OCI-LY7 (cell line): Measurements from ENCODE around the gene PLXNA1. TPM values are rescaled to one million over a fixed set of nuclear protein-coding genes. Genes with fewer than 3 reads are reported as not detected.

Experiments
- BruUV-seq: library from RNA; stranded (reverse); fragments of 400-500 nt; replicated peaks from 2 replicates; lab custom pipeline; 2021; lab: Mats Ljungman, UMichigan
- CTCF ChIA-PET: fragments of 300-600 bp; sonication (Branson Sonifier 250); formaldehyde crosslinking; loops from one replicate; lab custom pipeline; 2022; ENCODE audit warnings: antibody characterized with exemption; ENCODE audit not compliant: unreplicated experiment; lab: Charles Lee
- POLR2A ChIA-PET: fragments of 300-600 bp; sonication (Branson Sonifier 250); formaldehyde crosslinking; loops from one replicate; lab custom pipeline; 2022; ENCODE audit warnings: antibody characterized with exemption; lab: Charles Lee
- DNase-seq: peaks from one replicate; pipeline ENCODE4 v3.0.0-alpha.2; 2015; ENCODE audit warnings: low spot score
- H2AFZ ChIP-seq: fragments of 200-600 bp; sonication (generic), shearing (Covaris generic); 2 replicates; pipeline ENCODE4 v1.6.1; 2014; ENCODE audit warnings: mild to moderate bottlenecking, antibody characterized with exemption, low read length, moderate library complexity
- H3K27ac ChIP-seq: fragments of 200-600 bp; sonication (generic); 2 replicates; pipeline ENCODE4 v1.5.1; 2014; ENCODE audit warnings: mixed run types, low read depth, mild to moderate bottlenecking, moderate library complexity, low read length, inconsistent platforms; ENCODE audit not compliant: poor library complexity, severe bottlenecking
- H3K36me3 ChIP-seq: fragments of 200-600 bp; sonication (generic); 2 replicates; pipeline ENCODE4 v1.6.1; 2014; ENCODE audit warnings: mild to moderate bottlenecking, antibody characterized with exemption, low read length, moderate library complexity, mixed read lengths; ENCODE audit not compliant: insufficient read depth
- H3K4me1 ChIP-seq: fragments of 200-600 bp; sonication (generic); 2 replicates; pipeline ENCODE4 v1.5.1; 2014; ENCODE audit warnings: mild to moderate bottlenecking, low read length; ENCODE audit not compliant: insufficient read depth, poor library complexity, severe bottlenecking
- H3K4me2 ChIP-seq: fragments of 200-600 bp; sonication (generic); 2 replicates; pipeline ENCODE4 v1.6.1; 2014; ENCODE audit warnings: mild to moderate bottlenecking, low read length
- H3K4me3 ChIP-seq: fragments of 200-600 bp; sonication (generic); 2 replicates; pipeline ENCODE4 v1.5.1; 2014; ENCODE audit warnings: mild to moderate bottlenecking, low read depth, low read length; ENCODE audit not compliant: poor library complexity, severe bottlenecking
- H3K79me2 ChIP-seq: fragments of 200-600 bp; sonication (generic); 2 replicates; pipeline ENCODE4 v1.6.1; 2016; ENCODE audit warnings: low read depth, mild to moderate bottlenecking, low read length, moderate library complexity, mixed read lengths; ENCODE audit not compliant: insufficient read depth
- H3K9me2 ChIP-seq: fragments of 200-600 bp; sonication (generic); 2 replicates; pipeline ENCODE4 v1.6.1; 2016; ENCODE audit warnings: mild to moderate bottlenecking, low read length, mixed read lengths; ENCODE audit not compliant: insufficient read depth
- H3K9me3 ChIP-seq: fragments of 200-600 bp; sonication (generic); 2 replicates; pipeline ENCODE4 v1.6.1; 2014; ENCODE audit warnings: mild to moderate bottlenecking, mixed run types, low read length, mixed read lengths
- H4K20me1 ChIP-seq: fragments of 200-600 bp; sonication (generic); 2 replicates; pipeline ENCODE4 v1.6.1; 2014; ENCODE audit warnings: mild to moderate bottlenecking, antibody characterized with exemption, low read length, moderate library complexity, mixed read lengths; ENCODE audit not compliant: insufficient read depth
- EZH2phosphoT487 ChIP-seq: fragments of 200-600 bp; sonication (generic); IDR thresholded peaks from 2 replicates; pipeline ENCODE4 v1.6.1; 2018; ENCODE audit warnings: low read depth, borderline replicate concordance, mild to moderate bottlenecking, mixed run types, antibody characterized with exemption, low read length, moderate library complexity, mixed read lengths
- intact Hi-C: fragments of 100-400 bp; cut with micrococcal nuclease; formaldehyde crosslinking; loops from one replicate; pipeline ENCODE4 v1.10.0; 2022; ENCODE audit not compliant: unreplicated experiment
- total RNA-seq, 2 experiments: library from RNA; depleted of rRNA in 1 of 2; stranded (reverse); fragments of >200 nt in 1 of 2; shearing (Covaris generic) in 1 of 2; gene quantifications; 2 replicates each; pipeline ENCODE4 v1.2.3, GENCODE V29; 2014 to 2022
- TF ChIP-seq, protein P1 (sequence below): fragments of 200-600 bp; sonication (generic); conservative IDR thresholded peaks from 2 replicates; pipeline ENCODE4 v1.5.1; 2014; ENCODE audit warnings: mild to moderate bottlenecking, antibody characterized with exemption, low read length, moderate library complexity, mixed read lengths

The PLXNA1 gene
- total RNA-seq, 2 experiments from 2014 or later: 3.6 to 4.4 TPM

DNA sequence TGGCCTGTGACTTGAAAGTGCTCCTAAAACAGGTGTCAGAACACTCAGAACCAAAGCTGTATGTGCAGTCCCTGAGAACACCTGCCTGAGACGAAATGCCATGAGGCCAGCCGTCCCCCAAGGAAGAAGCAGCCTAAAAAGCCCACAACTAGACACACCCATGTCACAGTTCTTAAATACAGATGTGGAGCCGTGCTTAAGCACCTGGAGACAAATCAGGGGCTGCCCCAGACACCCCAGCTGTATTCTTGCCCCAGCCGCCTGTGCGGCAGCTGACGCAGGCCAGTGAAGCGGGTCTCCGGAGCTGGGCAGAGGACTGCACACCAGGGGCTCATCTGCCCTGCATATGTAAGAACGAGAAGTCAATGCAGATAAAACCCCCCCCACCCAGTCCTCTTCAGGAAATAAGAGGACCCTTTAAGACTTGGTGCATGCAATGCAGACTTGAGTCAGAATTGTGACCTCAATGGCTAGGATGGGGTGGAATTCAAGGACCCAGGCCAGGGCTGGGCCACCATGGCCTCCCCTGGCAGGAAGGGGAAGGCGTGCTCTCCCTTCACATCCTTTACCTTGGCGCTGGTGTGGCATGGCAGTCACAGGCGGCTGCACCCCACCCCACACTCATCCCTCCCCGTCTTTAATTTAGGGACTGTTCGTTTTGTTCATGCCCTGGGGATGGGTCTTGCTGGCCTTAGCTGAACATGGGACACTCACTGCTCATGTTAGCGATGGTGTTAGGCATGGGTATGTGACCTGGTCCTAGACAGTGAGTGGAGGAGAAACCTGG, 27.7 kb upstream of the PLXNA1 start:
- intact Hi-C loops: loop anchor here (1.0 to 5.0 kb wide), 4 partner anchors 27 to 598 kb away; partner anchors contain the start of gene KLF15
- H3K4me2 ChIP-seq: peak overlapping the region; percentile 54
- no peaks in the 10 kb centered on the region for H3K9me2 ChIP-seq
- CTCF ChIA-PET: interaction anchor here (0.5 kb wide), 1 partner anchor 592 kb away, joined by 3 read pairs; no protein-coding TSS in a partner anchor
- POLR2A ChIA-PET: interaction anchor here (0.6 to 1.4 kb wide), 4 partner anchors 15 to 120 kb away, joined by 3 to 4 read pairs (median 4); no protein-coding TSS in a partner anchor
- no peaks in the 10 kb centered on the region for H3K79me2 ChIP-seq
- H3K27ac ChIP-seq: peak overlapping the region; percentile 65
- no peaks in the 10 kb centered on the region for H3K9me3 ChIP-seq
- BruUV-seq: no TSS peak
- TF ChIP-seq EZH2phosphoT487: no peak
- TF ChIP-seq, protein P1, sequence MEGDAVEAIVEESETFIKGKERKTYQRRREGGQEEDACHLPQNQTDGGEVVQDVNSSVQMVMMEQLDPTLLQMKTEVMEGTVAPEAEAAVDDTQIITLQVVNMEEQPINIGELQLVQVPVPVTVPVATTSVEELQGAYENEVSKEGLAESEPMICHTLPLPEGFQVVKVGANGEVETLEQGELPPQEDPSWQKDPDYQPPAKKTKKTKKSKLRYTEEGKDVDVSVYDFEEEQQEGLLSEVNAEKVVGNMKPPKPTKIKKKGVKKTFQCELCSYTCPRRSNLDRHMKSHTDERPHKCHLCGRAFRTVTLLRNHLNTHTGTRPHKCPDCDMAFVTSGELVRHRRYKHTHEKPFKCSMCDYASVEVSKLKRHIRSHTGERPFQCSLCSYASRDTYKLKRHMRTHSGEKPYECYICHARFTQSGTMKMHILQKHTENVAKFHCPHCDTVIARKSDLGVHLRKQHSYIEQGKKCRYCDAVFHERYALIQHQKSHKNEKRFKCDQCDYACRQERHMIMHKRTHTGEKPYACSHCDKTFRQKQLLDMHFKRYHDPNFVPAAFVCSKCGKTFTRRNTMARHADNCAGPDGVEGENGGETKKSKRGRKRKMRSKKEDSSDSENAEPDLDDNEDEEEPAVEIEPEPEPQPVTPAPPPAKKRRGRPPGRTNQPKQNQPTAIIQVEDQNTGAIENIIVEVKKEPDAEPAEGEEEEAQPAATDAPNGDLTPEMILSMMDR: no peak
- H3K4me1 ChIP-seq: peaks cover 39% of the 10 kb centered on the region
- H3K36me3 ChIP-seq: no peaks in the 10 kb centered on the region
- H4K20me1 ChIP-seq: no peaks in the 10 kb centered on the region
- DNase-seq: peak; percentile 89
- no peak overlapping the region for H2AFZ ChIP-seq
- no peak overlapping the region for H3K4me3 ChIP-seq

DNA sequence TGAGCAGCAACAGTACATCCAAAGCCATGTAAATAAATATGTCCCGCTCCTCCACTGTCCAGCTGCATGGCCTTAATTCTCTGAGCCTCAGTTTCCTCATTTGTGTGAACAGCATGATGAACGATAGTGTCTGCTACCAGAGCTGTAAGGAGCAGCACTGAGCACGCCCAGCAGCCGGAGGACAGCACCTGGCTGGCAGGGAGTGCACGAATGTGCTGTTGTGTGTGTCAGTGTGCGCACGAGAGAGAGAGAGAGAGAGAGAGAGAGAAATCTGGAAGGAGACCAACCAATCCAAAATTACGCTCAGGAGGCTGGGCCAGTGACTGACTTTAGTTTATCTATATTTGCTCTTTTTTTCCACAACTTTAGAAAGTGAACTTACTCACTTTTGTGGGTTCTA, 26.6 kb upstream of the PLXNA1 start:
- ChIA-PET POLR2A (interaction anchor here (0.7 to 1.4 kb wide), 3 partner anchors 14 to 200 kb away, joined by 4 read pairs; no protein-coding TSS in a partner anchor), CTCF (no interaction called here)
- H3K27ac ChIP-seq: no peak overlapping the region
- H3K79me2 ChIP-seq: no peaks in the 10 kb centered on the region
- no peak for TF ChIP-seq EZH2phosphoT487
- TF ChIP-seq, protein P1: no peak
- peak; percentile 47 for DNase-seq
- no peaks in the 10 kb centered on the region for H3K9me2 ChIP-seq
- no peaks in the 10 kb centered on the region for H3K9me3 ChIP-seq
- H2AFZ ChIP-seq: no peak overlapping the region
- no peaks in the 10 kb centered on the region for H3K36me3 ChIP-seq
- H3K4me1 ChIP-seq: peaks cover 39% of the 10 kb centered on the region
- intact Hi-C loops: loop anchor here (5.0 kb wide), 1 partner anchor 599 kb away; the partner anchor contains the start of gene KLF15
- no TSS peak for BruUV-seq
- H3K4me2 ChIP-seq: peak overlapping the region; percentile 54
- no peaks in the 10 kb centered on the region for H4K20me1 ChIP-seq
- no peak overlapping the region for H3K4me3 ChIP-seq
